CD1c-positive myeloid dendritic cell (primary cell): ENCODE data around the gene PLAAT2.

Experiments
- DNase-seq: peaks from one replicate; pipeline ENCODE4 v3.0.0-alpha.2; 2016; ENCODE audit errors: extremely low spot score

PLAAT2 gene

DNA sequence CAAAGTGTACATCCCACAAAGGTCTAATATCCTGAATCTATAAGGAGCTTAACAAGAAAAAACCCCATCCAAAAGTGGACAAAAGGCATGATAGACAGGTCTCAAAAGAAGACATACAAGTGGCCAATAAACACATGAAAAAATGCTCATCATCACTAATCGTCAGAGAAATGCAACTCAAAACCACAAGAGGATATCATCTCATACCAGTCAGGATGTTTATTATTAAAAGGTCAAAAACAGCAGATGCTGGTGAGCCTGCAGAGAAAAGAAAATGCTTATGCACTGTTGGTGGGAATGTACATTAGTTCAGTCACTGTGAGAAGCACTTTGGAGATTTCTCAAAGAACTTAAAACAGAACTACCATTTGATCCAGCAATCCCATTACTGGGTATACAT is 44.6 kb downstream of the PLAAT2 start:
- no peak for DNase-seq

DNA sequence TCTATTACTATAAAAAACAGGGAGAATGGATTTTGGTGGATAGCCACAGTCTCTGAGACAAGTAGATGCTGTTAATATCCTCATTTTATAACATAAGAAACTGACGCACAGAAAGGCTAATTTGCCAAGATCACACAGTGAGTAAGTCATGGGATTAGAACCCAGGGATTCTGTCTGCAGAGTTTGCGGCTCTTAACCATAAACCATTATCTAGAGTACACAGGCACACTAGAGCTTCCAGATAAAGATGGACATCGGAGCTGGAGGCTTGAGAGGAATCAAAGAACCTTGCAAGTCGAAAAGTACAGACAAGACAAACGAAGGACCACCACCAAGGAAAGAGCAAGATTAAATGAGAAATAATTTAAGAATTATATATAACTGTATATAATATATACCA is 46.0 kb downstream of the PLAAT2 start:
- DNase-seq, result no peak

DNA sequence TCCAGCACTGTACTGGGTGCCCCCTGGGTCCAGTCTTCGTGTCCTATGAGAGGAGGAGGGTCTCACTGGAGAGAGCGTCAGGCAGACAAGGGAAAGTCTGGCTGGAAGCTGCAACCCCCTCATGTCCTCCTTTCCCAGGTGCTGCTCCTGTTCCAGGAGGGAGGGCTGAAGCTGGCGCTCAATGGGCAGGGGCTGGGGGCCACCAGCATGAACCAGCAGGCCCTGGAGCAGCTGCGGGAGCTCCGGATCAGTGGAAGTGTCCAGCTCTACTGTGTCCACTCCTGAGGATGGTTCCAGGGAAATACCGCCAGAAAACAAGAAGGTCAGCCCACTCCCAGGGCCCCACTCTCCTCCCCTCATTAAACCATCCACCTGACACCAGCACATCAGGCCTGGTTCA is 47.1 kb downstream of the PLAAT2 start:
- DNase-seq, result no peak

DNA sequence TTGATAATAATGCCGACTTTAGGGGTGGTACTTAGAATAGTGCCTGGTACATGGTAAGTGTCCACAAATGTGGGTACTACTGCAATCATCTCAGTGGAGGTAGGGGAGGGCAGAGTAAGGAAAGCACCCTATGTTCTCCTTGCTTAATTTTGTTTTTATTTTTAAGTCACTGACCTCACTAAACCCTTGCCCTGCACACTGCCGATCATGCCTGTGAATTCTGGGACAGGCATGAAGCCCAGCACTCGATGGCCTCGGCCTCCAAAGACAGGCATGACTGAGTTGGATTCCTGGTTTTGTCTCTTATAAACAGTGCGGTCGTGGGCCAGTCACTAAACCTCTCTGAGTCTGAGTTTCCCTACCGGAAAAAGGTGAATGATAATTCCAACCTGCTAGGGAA is 50.4 kb downstream of the PLAAT2 start:
- DNase-seq, result no peak

DNA sequence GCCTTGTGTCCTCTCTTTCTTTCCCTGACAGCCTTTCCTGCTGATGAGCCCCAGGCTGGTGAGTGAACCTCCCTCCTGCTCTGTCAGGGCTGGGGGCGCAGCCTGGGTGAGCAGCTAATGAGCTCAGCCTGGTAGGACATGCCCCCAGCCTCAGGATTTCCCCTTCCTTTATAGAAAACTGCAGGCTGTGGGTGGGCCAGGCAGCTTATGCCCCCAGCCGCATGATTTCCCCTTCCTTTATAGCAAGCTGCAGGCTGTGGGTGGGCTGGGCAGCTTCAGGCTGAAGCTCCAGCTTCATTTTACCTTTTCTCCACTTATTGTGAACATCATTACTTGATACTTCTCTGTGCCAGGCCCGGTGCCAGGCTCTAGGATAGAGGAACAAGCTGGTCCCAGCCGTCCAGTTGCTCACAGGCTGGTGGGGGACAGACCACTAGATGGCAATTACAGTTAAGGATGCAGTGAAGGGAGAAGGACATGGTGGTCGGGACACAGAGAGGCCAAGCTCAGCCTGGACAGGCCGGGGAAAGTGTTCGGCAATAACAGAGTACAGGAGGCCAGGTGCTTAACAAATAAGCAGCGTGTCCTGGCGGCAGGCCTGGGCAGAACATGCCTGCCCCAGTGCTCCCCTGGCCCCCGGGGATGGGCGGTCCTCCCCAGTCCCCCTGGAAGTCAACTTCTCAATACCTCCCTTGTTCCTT is 52.0 kb downstream of the PLAAT2 start:
- no peak for DNase-seq

DNA sequence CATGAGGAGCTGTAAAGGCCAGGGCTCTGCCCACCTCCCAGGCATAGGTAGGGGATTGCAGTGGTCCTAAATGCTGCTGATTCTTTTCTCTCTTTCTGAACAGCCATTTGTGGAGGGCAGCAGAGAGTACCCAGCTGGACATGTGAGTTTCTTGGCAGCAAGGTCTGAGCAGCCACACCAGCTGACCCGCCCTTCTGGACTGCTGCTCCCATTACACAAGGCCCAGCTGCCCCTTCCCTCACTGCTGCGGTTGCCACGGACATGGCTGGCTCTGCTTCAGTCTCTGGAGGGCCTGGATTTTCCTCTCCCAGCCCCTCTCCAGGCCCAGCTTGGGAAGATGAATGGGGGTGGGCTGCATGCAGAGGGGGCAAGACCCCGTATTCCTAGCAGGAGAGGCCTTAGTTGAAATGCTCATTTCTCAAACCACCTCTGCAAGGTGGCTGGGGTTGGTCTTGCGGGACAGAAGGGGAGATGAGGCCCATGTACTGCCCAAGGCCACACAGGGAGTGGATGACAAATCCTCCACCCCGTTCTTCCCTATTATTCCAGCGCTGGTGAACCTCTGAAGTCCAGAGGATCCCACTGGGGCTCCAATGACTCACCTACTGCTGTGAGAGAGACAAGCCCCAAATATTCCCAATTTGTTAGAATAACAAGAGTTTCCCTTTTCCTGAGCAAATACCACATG is 52.7 kb downstream of the PLAAT2 start:
- DNase-seq, result no peak

DNA sequence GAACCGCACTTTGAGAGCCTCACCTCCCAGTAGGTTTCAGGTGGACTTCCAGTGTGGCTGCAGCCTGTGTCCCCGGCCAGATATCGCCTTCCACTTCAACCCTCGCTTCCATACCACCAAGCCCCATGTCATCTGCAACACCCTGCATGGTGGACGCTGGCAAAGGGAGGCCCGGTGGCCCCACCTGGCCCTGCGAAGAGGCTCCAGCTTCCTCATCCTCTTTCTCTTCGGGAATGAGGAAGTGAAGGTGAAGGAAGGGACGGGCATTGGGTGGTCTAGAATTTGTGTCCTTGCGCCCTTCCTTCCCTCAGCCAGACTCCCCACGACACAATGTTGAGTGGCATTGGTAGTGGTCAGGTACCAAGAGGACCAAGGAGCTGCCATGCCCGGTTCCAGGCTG is 54.4 kb downstream of the PLAAT2 start:
- peak; percentile 25 for DNase-seq

DNA sequence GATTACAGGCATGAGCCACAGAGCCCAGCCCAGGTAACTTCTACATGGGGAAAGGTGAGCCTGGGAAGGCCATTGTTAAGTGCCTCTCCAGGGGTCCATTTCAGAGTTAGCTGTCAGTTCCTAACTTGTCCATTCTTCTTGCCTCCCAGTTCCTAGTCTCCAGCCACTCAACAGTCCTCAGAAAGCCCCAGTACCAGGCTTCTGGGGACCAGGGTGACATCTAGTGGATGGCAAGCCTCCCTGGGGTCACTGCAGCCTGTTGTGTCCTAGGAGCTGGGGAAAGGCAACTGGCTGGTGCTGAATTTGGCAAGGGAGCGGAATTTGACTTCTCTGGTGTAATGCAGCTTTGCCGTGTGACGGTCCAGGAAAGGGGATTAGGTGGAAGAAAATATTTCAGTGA is 55.2 kb downstream of the PLAAT2 start:
- DNase-seq, result peak; percentile 43

DNA sequence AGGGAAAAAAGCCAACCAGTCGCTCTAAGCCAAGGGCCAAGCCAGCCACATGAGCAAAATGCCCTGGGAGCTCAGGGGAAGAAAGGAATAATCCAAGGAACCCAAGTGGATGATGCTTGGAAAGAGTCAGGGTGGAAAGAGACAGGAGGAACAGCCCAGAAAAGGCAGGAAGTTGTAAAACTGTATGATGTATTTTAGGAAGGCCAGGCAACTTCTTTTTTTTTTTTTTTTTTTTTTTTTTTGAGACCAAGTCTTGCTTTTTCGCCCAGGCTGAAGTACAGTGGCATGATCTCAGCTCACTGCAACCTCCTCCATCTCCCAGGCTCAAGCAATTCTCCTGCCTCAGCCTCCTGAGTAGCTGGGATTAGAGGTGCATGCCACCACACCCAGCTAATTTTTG is 55.7 kb downstream of the PLAAT2 start:
- no peak for DNase-seq

DNA sequence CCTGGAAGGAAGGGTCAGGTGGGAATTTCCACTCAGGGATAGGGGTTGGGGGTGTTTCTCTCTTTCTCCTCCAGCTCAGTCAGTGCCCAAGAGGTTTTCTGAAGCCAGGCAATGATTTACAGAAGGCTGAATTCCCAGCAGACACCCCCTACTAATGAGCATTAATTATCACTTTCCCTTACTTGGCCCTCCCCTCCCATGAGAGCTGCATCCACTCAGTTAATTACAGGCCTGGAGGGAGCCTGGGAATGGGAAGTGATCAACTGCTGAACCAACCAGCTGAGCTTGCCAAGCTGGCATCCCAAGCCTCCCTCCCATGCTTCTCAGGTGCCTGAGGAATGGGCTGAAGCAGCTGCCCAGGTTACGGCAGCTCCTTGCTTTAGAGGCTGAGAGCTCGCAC is 56.3 kb downstream of the PLAAT2 start:
- no peak for DNase-seq

DNA sequence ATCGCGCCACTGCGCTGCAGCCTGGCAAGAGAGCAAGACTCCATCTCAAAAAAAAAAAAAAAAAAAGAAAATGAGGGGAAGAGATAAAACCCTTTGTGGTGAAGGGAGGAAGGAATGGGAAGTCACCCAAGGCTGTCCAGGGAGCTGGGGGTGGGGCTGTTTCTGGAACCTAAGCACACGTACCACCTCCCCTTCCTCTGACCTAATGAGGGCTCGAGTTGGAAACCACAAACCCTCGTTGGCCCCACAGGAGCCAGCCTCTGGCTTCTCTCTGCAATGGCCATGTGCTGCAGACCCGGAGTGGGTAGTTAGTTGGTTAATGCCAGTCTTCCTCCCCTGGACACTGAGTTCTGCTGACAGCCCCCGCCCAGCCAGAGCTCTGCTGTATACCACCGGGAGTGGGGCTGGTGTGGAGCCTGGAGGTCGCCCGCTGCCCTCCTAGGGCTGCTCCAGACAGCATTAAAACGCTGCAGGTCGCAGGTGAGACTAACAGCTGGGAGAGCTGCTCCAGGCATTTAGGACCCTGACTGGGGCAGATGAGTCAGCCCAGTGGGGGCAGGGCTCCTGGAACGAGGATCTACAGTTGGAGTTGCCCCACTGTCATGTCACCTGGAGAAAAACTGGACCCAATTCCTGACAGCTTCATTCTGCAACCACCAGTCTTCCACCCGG is 57.2 kb downstream of the PLAAT2 start, which contains the start of gene LGALS12:
Gene LGALS12 (plus strand): TSS at position 228 of the 672 bp plus-strand sequence. CDS start 375 bp downstream, at position 603.
- peak; percentile 45 for DNase-seq

DNA sequence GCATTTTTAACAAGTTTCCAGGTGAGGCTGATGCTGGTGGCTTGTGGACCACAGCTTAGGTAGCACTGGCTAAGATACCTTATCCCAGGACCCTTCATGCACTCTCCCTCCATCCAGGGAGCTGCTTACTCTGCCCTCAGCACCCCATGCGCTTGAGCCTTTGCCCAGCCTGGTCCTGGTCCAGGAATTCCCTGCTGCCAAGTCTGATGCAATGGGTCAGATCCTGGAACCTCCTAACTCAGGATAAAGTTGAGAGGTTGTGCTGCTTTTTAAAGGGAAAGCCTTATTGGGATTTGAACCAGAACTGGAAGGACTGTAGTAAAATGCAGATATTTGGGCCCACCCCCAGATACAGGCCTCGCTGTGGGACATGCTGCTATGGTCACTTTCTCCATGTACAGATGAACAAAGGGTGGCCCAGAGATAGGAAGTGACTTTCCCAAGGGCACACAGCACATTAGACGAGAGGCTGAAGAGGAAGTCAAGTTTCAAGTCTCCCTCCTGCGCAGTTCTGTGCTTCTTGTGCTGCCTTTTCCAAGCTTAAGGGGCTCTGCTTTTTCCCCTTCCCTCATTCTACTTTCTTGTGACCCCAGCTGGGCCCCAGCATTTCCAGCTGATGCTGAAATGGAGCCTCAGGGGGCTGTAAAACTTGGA is 58.1 kb downstream of the PLAAT2 start:
- DNase-seq, result no peak

DNA sequence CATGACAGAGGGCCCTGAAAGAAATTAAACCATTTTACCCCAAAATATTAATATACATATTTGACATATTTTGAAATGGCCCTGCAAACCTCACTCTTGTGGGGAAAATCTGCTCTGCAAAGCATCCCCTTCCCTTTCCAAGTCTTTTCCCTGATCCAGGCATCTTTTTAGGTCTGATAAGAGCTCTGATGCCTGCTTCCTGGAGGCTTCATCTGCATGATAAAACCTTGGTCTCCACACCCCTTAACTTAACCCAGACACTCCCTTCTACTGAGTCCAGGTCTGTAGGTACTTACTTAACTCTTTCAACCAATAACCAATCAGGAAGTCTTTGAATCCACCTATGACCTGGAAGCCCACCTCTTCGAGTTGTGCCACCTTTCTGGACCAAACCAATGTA is 59.1 kb downstream of the PLAAT2 start:
- DNase-seq, result no peak

DNA sequence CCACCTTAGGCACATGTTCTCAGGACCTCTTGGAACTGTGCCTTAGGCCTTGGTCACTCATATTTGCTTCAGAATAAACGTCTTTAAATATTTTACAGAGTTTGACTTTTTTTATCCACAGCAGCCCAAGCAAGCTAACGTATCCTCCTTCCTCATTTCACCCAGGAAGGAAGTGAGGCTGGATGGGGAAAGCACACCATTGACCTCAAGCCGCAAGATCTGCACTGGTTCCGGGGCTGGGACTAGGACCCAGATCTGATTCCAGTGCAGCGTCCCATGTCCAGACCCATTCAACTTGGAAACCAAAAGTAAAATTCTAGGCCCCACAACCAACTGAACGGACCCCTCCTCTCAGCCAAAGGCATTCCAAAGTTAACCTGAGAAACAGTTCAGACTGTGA is 59.7 kb downstream of the PLAAT2 start:
- DNase-seq, result peak; percentile 68
